SU-DHL-6 (cell line): Measurements from ENCODE around the gene LRRC73.

Source experiments
- H2AFZ ChIP-seq: fragments of 200-600 bp; sonication (generic); 2 replicates; pipeline ENCODE4 v1.6.1; 2014; ENCODE audit warnings: low read depth, mild to moderate bottlenecking, moderate library complexity, mixed read lengths, antibody characterized with exemption, low read length; ENCODE audit not compliant: severe bottlenecking
- H3F3A ChIP-seq: fragments of 200-600 bp; shearing (Covaris generic); 2 replicates; pipeline ENCODE4 v1.6.0; 2016; ENCODE audit warnings: antibody characterized with exemption, mild to moderate bottlenecking; ENCODE audit not compliant: insufficient read depth
- H3K27ac ChIP-seq: fragments of 200-600 bp; sonication (generic); 2 replicates; pipeline ENCODE4 v1.5.1; 2016; ENCODE audit warnings: low read depth, mild to moderate bottlenecking, low read length, moderate library complexity, mixed read lengths
- H3K27me3 ChIP-seq: fragments of 200-600 bp; sonication (generic), shearing (Covaris generic); 2 replicates; pipeline ENCODE4 v1.6.0; 2014; ENCODE audit warnings: mild to moderate bottlenecking, low read length
- H3K36me3 ChIP-seq: fragments of 200-600 bp; sonication (generic); 2 replicates; pipeline ENCODE4 v1.6.1; 2014; ENCODE audit warnings: mild to moderate bottlenecking, low read length, mixed read lengths
- H3K4me2 ChIP-seq: fragments of 300-600, 200-600 bp; shearing (Covaris generic), sonication (generic); 2 replicates; pipeline ENCODE4 v1.6.0; 2014; ENCODE audit warnings: low read length, low read depth, mild to moderate bottlenecking; ENCODE audit not compliant: poor library complexity, severe bottlenecking
- H3K4me3 ChIP-seq: fragments of 200-600 bp; sonication (generic); 2 replicates; pipeline ENCODE4 v1.5.1; 2014; ENCODE audit warnings: antibody characterized with exemption, low read length, mild to moderate bottlenecking, mixed read lengths; ENCODE audit not compliant: insufficient read depth, poor library complexity, severe bottlenecking
- H3K79me2 ChIP-seq: fragments of 200-600 bp; sonication (generic); 2 replicates; pipeline ENCODE4 v1.6.1; 2014; ENCODE audit warnings: mild to moderate bottlenecking, low read length, moderate library complexity; ENCODE audit not compliant: insufficient read depth
- H3K9ac ChIP-seq: fragments of 200-600 bp; sonication (generic); 2 replicates; pipeline ENCODE4 v1.7.0; 2014; ENCODE audit warnings: mild to moderate bottlenecking, low read length
- H3K9me2 ChIP-seq: fragments of 200-600 bp; sonication (generic); replicated peaks from 2 replicates; pipeline ENCODE4 v1.6.1; 2014; ENCODE audit warnings: low read length; ENCODE audit not compliant: insufficient read depth
- H3K9me3 ChIP-seq: fragments of 200-600 bp; sonication (generic); 2 replicates; pipeline ENCODE4 v1.6.1; 2014; ENCODE audit warnings: low read length, mixed read lengths; ENCODE audit not compliant: insufficient read depth
- H4K20me1 ChIP-seq: fragments of 200-600 bp; sonication (generic); 2 replicates; pipeline ENCODE4 v1.6.1; 2014; ENCODE audit warnings: low read depth, mild to moderate bottlenecking, antibody characterized with exemption, low read length, moderate library complexity, mixed read lengths
- CTCF ChIP-seq: fragments of 200-600 bp; sonication (generic); IDR thresholded peaks from one replicate; pipeline ENCODE4 v1.5.1; 2017; ENCODE audit warnings: antibody characterized with exemption, mild to moderate bottlenecking, low read length, moderate library complexity; ENCODE audit not compliant: insufficient read depth, poor library complexity, severe bottlenecking
- EZH2phosphoT487 ChIP-seq: fragments of 200-600 bp; sonication (generic), shearing (Covaris generic); conservative IDR thresholded peaks from 2 replicates; pipeline ENCODE4 v1.6.1; 2018; ENCODE audit warnings: mild to moderate bottlenecking, antibody characterized with exemption, low read length, moderate library complexity, mixed read lengths

Gene LRRC73

GRCh38 chr6:43532201-43532600, 22.1 kb upstream of the LRRC73 start:
- Histone ChIP-seq H4K20me1 (no peaks in the 10 kb centered on the region), H3F3A (peaks cover 4% of the 10 kb centered on the region; the same call in 1 of the 2 replicates), H3K79me2 (no peaks in the 10 kb centered on the region), H3K4me3 (no peak overlapping the region), H3K9ac (no peak overlapping the region), H3K27ac (no peak overlapping the region), H3K36me3 (peaks cover 14% of the 10 kb centered on the region; the same call in 1 of the 2 replicates), H3K4me2 (no peak overlapping the region), H3K9me2 (no peaks in the 10 kb centered on the region), H3K27me3 (no peaks in the 10 kb centered on the region), H3K9me3 (no peaks in the 10 kb centered on the region), H2AFZ (no peak overlapping the region)
- TF ChIP-seq EZH2phosphoT487, result no peak
- no peak for TF ChIP-seq CTCF

- Histone ChIP-seq H3K79me2 (peaks cover 2% of the 10 kb centered on the region), H3K9me2 (no peaks in the 10 kb centered on the region), H3K9me3 (no peaks in the 10 kb centered on the region), H3K4me2 (no peak overlapping the region), H4K20me1 (no peaks in the 10 kb centered on the region), H3K36me3 (peaks cover 21% of the 10 kb centered on the region; the same call in 1 of the 2 replicates), H3K9ac (no peak overlapping the region), H3K4me3 (no peak overlapping the region), H2AFZ (no peak overlapping the region), H3F3A (0 out of 2 replicates have a peak, but pooled peaks cover 14% of the 10 kb centered on the region), H3K27me3 (no peaks in the 10 kb centered on the region), H3K27ac (no peak overlapping the region)
- TF ChIP-seq EZH2phosphoT487 (no peak), CTCF (no peak)
These were observed 14.4 kb upstream of the LRRC73 start for GRCh38 chr6:43524483-43524961.

GRCh38 chr6:43523284-43523683, 13.1 kb upstream of the LRRC73 start:
- Histone ChIP-seq H3F3A (0 out of 2 replicates have a peak, but pooled peaks cover 14% of the 10 kb centered on the region), H3K9ac (no peak overlapping the region), H3K9me3 (no peaks in the 10 kb centered on the region)

More at GRCh38 chr6:43523284-43523683, 13.1 kb upstream of the LRRC73 start:
- Histone ChIP-seq H3K4me2 (no peak overlapping the region), H4K20me1 (no peaks in the 10 kb centered on the region), H3K79me2 (peaks cover 15% of the 10 kb centered on the region), H3K4me3 (no peak overlapping the region), H2AFZ (no peak overlapping the region), H3K27ac (no peak overlapping the region), H3K27me3 (no peaks in the 10 kb centered on the region), H3K36me3 (peaks cover 27% of the 10 kb centered on the region; the same call in 1 of the 2 replicates), H3K9me2 (no peaks in the 10 kb centered on the region)
- TF ChIP-seq EZH2phosphoT487, result no peak
- TF ChIP-seq CTCF, result no peak
